Psoas muscle (tissue), 8 donors: ENCODE measurements around the gene PHF2. TPM values are rescaled to one million over a fixed set of nuclear protein-coding genes. Genes with fewer than 3 reads are reported as not detected.
"Not testable (repeated sequence)": the region's sequence is repeated elsewhere in the genome, so short reads cannot be mapped to it uniquely, and the experiment has no call there.

ENCODE experiments used
- ATAC-seq, 4 donors: fragments of 200-7000 bp; cut with Tn5 transposase; one replicate each; pipeline ENCODE4 v1.9.1; 2020; ENCODE audit warnings: moderate library complexity in 3 of 4, mild to moderate bottlenecking in 2 of 4
- DNase-seq, 2 donors: peaks; one replicate each; pipeline ENCODE4 v3.0.0-alpha.2; 2020
- H3K27ac ChIP-seq: fragments of 200-600 bp; one replicate; pipeline ENCODE4 v1.8.0; 2022
- H3K27me3 ChIP-seq, 3 donors: fragments of 200-600 bp in 1 of 3; one replicate each; pipeline versions ENCODE4 v1.6.1 to v1.8.0; 2013 to 2022; ENCODE audit warnings: low read length in 2 of 3, mild to moderate bottlenecking in 2 of 3, moderate library complexity in 1 of 3; ENCODE audit not compliant: insufficient read depth in 3 of 3
- H3K36me3 ChIP-seq, 2 donors: fragments of 200-600 bp in 1 of 2; one replicate each; pipeline versions ENCODE4 v1.6.1 to v1.8.0; 2013 to 2022; ENCODE audit warnings: low read depth in 1 of 2, mild to moderate bottlenecking in 1 of 2, moderate library complexity in 1 of 2; ENCODE audit not compliant: insufficient read depth in 1 of 2
- H3K4me1 ChIP-seq: fragments of 200-600 bp; one replicate; pipeline ENCODE4 v1.8.0; 2022
- H3K4me3 ChIP-seq: fragments of 200-600 bp; one replicate; pipeline ENCODE4 v1.8.0; 2022; ENCODE audit warnings: mild to moderate bottlenecking
- H3K9me3 ChIP-seq: fragments of 200-600 bp; one replicate; pipeline ENCODE4 v1.8.0; 2022
- WGBS, 3 donors: extraction: QIAGEN DNeasy Blood & Tissue Kit; methylation state at CpG; one replicate each; pipeline versions ENCODE4 v1.1.6 to v1.1.7; 2013; 5-methylcytosine and 5-hydroxymethylcytosine counted together
- intact Hi-C, 2 donors: fragments of 100-400 bp; cut with DNase I; formaldehyde crosslinking; loops; one replicate each; pipeline versions ENCODE4 v1.11.0 to v1.14.2; 2022
- polyA plus RNA-seq, 3 donors: library from polyadenylated mRNA; stranded (reverse); fragments of 200-250 nt; gene quantifications; one replicate each; pipeline ENCODE4 v1.2.3, GENCODE V29; 2013
- total RNA-seq, 4 donors: library from RNA; stranded (reverse); fragmentation: NEBNext Ultra II Directional in 2 of 4; extraction: Animal tissue kit (Norgen Biotek cat#: 25700) in 2 of 4; gene quantifications; one replicate each; pipeline versions ENCODE4 v1.2.1 to v1.2.4, GENCODE V29; 2021 to 2023
- TF ChIP-seq, protein P1 (sequence below): fragments of 200-600 bp; IDR thresholded peaks from one replicate; pipeline ENCODE4 v1.8.0; 2022; ENCODE audit warnings: antibody characterized with exemption
- donor health status: healthy with polysubstance abuse.
- donor health status: DM: no; HTN: no; CAD: no; lungs with moderate emphysema.
- donor health status: Bipolar disorder and iron deficiency.
- donor health status: healthy.
- donor health status: DM: yes; HTN: yes; CAD: no.
- donor health status: DM: no; HTN: no; CAD: no.
- donor health status: DM: no; HTN: no; CAD: no.
- donor health status: DM: yes; HTN: yes; CAD: no.

PHF2 gene
- total and polyA plus RNA-seq, 7 donors: 9.3 to 26.6 (median 19.1) TPM

DNA sequence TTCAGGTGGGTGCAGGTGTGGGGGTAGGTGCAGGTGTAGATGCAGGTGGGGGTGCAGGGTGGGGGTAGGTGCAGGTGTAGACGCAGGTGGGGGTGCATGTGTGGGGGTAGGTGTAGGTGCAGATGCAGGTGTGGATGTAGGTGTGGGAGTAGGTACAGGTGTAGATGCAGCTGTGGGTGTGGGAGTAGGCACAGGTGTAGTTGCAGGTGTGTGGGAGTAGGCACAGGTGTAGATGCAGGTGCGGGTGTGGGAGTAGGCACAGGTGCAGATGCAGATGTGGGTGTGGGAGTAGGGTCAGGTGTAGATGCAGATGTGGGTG is 94.6 kb downstream of the PHF2 start:
- ATAC-seq: no peak
- peaks cover 0 to 50% of the 10 kb centered on the region in 2 donors for H3K36me3 ChIP-seq
- no peaks in the 10 kb centered on the region for H3K4me1 ChIP-seq
- intact Hi-C loops: no loop called here
- 94 to 98% (median 97%) methylated on average over 2 of the region's 2 CpGs for WGBS, 3 donors
- DNase-seq: no peak
- no peak overlapping the region for H3K4me3 ChIP-seq
- H3K9me3 ChIP-seq: no peaks in the 10 kb centered on the region
- no peaks in the 10 kb centered on the region for H3K27me3 ChIP-seq
- TF ChIP-seq, protein P1, sequence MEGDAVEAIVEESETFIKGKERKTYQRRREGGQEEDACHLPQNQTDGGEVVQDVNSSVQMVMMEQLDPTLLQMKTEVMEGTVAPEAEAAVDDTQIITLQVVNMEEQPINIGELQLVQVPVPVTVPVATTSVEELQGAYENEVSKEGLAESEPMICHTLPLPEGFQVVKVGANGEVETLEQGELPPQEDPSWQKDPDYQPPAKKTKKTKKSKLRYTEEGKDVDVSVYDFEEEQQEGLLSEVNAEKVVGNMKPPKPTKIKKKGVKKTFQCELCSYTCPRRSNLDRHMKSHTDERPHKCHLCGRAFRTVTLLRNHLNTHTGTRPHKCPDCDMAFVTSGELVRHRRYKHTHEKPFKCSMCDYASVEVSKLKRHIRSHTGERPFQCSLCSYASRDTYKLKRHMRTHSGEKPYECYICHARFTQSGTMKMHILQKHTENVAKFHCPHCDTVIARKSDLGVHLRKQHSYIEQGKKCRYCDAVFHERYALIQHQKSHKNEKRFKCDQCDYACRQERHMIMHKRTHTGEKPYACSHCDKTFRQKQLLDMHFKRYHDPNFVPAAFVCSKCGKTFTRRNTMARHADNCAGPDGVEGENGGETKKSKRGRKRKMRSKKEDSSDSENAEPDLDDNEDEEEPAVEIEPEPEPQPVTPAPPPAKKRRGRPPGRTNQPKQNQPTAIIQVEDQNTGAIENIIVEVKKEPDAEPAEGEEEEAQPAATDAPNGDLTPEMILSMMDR: no peak
- H3K27ac ChIP-seq: no peak overlapping the region

GRCh38 chr9:93672330-93673020 is 96.1 kb downstream of the PHF2 start:
- intact Hi-C loops, H3K4me3 ChIP-seq, H3K27ac ChIP-seq, H3K27me3 ChIP-seq, H3K9me3 ChIP-seq, H3K4me1 ChIP-seq, ATAC-seq: not testable (repeated sequence)
- H3K36me3 ChIP-seq: peaks cover 0 to 52% of the 10 kb centered on the region in 2 donors
- 91 to 97% (median 95%) methylated on average over 2 of the region's 2 CpGs for WGBS, 3 donors
- peak in 1 of 2 donors; percentile 42 for DNase-seq

DNA sequence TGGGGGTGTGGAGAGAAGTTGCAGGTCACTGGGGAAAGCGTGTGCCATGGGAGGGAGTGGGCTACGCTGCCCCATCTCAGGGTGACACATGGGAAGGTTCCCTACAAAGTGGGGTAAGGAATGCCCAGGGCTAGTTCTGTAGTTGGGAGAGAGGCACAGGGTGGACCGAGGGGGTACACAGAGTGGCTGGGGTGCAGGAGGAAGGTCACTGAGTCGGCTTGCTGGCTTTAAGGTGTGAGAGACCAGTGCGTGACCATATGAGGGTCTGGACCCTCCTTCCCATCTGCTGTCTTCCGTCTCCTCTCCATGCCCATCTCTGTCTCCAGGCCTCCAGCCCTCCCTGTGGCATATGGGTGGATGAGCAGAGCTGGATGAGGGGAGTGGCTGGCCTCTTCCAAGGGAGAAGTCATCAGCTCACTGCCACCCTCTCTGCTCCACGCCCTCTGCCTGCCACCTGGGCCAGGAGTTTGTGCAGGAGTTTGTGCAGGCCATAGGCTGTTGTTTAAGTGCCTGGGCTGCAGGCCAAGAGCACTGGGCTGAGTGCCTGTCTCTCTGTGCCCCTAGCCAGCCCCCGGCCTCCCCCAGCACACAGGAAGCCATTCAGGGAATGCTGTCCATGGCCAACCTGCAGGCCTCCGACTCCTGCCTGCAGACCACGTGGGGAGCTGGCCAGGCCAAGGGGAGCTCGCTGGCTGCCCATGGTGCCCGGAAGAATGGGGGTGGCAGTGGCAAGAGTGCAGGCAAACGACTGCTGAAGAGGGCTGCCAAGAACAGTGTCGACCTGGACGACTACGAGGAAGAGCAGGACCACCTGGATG is 96.8 kb downstream of the PHF2 start:
- Histone ChIP-seq H3K9me3 (no peaks in the 10 kb centered on the region), H3K36me3 (peaks cover under 1 to 52% of the 10 kb centered on the region in 2 donors), H3K27me3 (no peaks in the 10 kb centered on the region), H3K4me1 (no peaks in the 10 kb centered on the region), H3K4me3 (no peak overlapping the region), H3K27ac (no peak overlapping the region)
- intact Hi-C loops: no loop called here
- 73 to 75% (median 73%) methylated on average over 16 of the region's 16 CpGs for WGBS, 3 donors
- DNase-seq (peak in 1 of 2 donors; percentile 50), ATAC-seq (no peak)
- TF ChIP-seq, protein P1: no peak

- Histone ChIP-seq H3K9me3 (no peaks in the 10 kb centered on the region), H3K4me1 (no peaks in the 10 kb centered on the region), H3K36me3 (peaks cover 3 to 54% of the 10 kb centered on the region in 2 donors), H3K27me3 (no peaks in the 10 kb centered on the region), H3K4me3 (no peak overlapping the region), H3K27ac (no peak overlapping the region)
- no peak for ATAC-seq
- 83 to 90% (median 86%) methylated on average over 13 of the region's 13 CpGs for WGBS, 3 donors
- intact Hi-C loops: no loop called here
- peak in 1 of 2 donors; percentile 43 for DNase-seq
- TF ChIP-seq, protein P1: no peak
These were observed 97.5 kb downstream of the PHF2 start for GRCh38 chr9:93673839-93674334.

DNA sequence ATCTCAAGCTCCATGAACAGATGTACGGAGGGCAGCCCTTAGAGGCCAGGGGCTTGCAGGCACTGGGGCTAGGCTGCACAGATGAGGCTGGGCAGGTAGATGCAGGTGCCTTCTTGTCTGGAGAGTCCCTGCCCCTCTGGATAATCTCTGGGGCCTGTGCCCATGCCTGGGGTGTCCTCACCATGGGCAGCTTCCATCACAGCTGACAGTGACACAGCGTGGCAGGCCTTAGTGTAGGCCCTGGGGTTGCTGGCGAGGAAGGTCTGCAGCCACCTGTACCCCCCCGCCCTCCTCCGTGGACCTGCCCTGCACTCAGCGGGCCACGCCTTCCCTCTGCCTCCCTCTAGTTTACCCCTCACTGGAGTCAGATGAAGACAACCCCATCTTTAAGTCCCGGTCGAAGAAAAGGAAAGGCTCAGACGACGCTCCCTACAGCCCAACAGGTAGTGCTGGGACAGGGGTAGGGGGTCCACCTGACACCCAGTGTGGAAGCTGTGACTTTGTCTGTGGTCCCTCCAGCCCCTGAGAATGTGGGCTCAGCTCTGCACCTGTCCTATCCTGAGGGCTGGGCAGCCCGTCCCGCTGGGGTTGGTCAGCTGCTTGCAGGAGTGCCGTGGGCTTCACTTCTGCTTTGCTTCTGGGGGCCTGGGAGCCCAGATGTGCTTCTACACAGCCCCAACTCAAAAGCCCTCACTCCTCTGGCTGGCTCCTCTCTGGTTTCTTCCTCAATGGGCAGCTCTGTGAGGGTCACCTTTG is 98.4 kb downstream of the PHF2 start:
- H3K4me3 ChIP-seq: no peak overlapping the region
- TF ChIP-seq, protein P1: no peak
- intact Hi-C loops: no loop called here
- no peaks in the 10 kb centered on the region for H3K27me3 ChIP-seq
- H3K27ac ChIP-seq: no peak overlapping the region
- WGBS, 3 donors: 89 to 91% (median 91%) methylated on average over 14 of the region's 14 CpGs
- DNase-seq (peak in 1 of 2 donors; percentile 35), ATAC-seq (no peak)
- no peaks in the 10 kb centered on the region for H3K4me1 ChIP-seq
- H3K36me3 ChIP-seq: peaks cover 3 to 54% of the 10 kb centered on the region in 2 donors
- no peaks in the 10 kb centered on the region for H3K9me3 ChIP-seq
